NCI-H1930 (cell line): ENCODE results near the gene ATP7B.

Experiments used
- DNase-seq, 2 experiments: peaks; one replicate each; lab custom pipeline; 2025; lab: John Stamatoyannopoulos, UW

ATP7B gene

GRCh38 chr13:51894239-51894638, 117.0 kb downstream of the ATP7B start:
- DNase-seq: no peak

- no peak for DNase-seq
Measured at GRCh38 chr13:51892657-51893056, 118.6 kb downstream of the ATP7B start.

GRCh38 chr13:51887468-51887867, 123.8 kb downstream of the ATP7B start:
- DNase-seq: no peak

- DNase-seq: no peak
Measured at GRCh38 chr13:51885651-51886050, 125.6 kb downstream of the ATP7B start.

- DNase-seq: no peak
Measured at GRCh38 chr13:51883226-51883600, 128.0 kb downstream of the ATP7B start.
